ENCODE results near the gene LAMP1.

The LAMP1 gene

DNA sequence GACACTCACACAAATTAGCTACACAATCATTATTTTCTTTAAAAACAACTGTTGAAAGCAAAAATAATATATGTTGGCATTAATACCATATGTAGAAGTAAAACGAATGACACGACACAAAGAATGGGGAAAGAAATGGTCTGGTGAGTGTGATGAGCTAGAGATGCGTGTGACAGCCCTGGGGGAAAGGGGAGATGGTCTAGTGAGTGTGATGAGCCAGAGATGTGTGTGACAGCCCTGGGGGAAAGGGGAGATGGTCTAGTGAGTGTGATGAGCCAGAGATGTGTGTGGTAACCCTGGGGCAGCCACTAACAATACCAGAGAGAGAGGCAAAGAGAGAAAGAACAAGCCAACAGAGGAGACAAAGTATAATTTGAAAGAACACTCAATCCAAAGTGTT, 22.3 kb upstream of the LAMP1 start:
- Histone ChIP-seq H3K4me3 (ENCODE audit: low read depth in 1 of 2, low read length in 1 of 2) (no peak overlapping the region), H3K36me3 (no peaks in the 10 kb centered on the region), H3K27me3 (peaks cover 52% of the 10 kb centered on the region), H3K27ac (no peak overlapping the region), H3K4me1 (ENCODE audit: control insufficient read depth in 1 of 2, insufficient read depth in 1 of 2, low read depth in 1 of 2, low read length in 1 of 2) (peaks cover 31 to 32% of the 10 kb centered on the region in 2 experiments), H3K9me3 (no peaks in the 10 kb centered on the region)
- TF ChIP-seq, protein P1, sequence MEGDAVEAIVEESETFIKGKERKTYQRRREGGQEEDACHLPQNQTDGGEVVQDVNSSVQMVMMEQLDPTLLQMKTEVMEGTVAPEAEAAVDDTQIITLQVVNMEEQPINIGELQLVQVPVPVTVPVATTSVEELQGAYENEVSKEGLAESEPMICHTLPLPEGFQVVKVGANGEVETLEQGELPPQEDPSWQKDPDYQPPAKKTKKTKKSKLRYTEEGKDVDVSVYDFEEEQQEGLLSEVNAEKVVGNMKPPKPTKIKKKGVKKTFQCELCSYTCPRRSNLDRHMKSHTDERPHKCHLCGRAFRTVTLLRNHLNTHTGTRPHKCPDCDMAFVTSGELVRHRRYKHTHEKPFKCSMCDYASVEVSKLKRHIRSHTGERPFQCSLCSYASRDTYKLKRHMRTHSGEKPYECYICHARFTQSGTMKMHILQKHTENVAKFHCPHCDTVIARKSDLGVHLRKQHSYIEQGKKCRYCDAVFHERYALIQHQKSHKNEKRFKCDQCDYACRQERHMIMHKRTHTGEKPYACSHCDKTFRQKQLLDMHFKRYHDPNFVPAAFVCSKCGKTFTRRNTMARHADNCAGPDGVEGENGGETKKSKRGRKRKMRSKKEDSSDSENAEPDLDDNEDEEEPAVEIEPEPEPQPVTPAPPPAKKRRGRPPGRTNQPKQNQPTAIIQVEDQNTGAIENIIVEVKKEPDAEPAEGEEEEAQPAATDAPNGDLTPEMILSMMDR (IDR thresholded peaks at IDR 0.05): no peak

DNA sequence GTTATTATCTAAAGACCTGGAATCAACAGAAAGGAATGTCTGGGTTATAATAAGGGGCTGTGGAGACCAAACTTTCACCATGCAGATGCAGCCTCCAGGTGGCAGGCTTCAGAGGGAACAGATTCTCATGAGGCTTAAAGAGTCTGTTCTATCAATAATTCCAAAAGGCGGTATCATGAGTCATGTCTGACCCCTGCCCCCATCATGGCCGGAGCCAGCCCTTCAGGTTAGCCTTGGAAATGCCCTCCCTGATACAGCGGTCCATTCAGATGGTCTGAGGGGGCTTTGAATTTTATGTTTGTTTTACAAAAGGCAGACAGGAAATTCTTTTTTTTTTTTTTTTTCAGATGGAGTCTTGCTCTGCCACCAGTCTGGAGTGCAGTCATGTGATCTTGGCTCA, 21.7 kb upstream of the LAMP1 start:
- Histone ChIP-seq H3K4me1 (ENCODE audit: control insufficient read depth in 1 of 2, insufficient read depth in 1 of 2, low read depth in 1 of 2, low read length in 1 of 2) (peaks cover 31 to 32% of the 10 kb centered on the region in 2 experiments), H3K27ac (no peak overlapping the region), H3K9me3 (no peaks in the 10 kb centered on the region), H3K4me3 (ENCODE audit: low read depth in 1 of 2, low read length in 1 of 2) (no peak overlapping the region), H3K27me3 (peaks cover 58% of the 10 kb centered on the region), H3K36me3 (no peaks in the 10 kb centered on the region)
- TF ChIP-seq, protein P1 (IDR thresholded peaks at IDR 0.05): no peak

- no peaks in the 10 kb centered on the region for H3K36me3 ChIP-seq
- TF ChIP-seq, protein P1 (IDR thresholded peaks at IDR 0.05): no peak
- H3K9me3 ChIP-seq: no peaks in the 10 kb centered on the region
- H3K4me3 ChIP-seq (ENCODE audit: low read depth in 1 of 2, low read length in 1 of 2): no peak overlapping the region
- peaks cover 11 to 13% of the 10 kb centered on the region in 2 experiments for H3K4me1 ChIP-seq (ENCODE audit: control insufficient read depth in 1 of 2, insufficient read depth in 1 of 2, low read depth in 1 of 2, low read length in 1 of 2)
- H3K27ac ChIP-seq: no peak overlapping the region
- H3K27me3 ChIP-seq: peaks cover 69% of the 10 kb centered on the region
Observed at GRCh38 chr13:113280126-113280525, 16.9 kb upstream of the LAMP1 start.

DNA sequence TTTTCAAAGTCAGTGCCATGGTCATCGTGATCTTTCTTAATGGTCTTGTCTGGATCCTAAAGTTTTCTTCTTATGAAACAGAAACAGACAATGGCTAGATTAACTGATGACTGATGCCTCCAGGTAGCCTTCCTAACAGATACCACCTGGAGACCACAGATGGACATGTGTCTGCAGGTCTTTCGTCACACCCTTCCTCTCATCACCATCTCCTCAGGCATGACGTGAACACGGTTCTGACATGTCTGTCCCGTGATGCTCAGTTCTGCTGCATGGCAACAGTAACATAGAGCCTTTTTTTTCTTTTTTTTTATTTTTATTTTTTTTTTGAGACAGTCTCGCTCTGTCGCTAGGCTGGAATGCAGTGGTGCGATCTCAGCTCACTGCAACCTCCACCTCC, 13.1 kb upstream of the LAMP1 start:
- H3K9me3 ChIP-seq: no peaks in the 10 kb centered on the region
- no peak overlapping the region for H3K4me3 ChIP-seq (ENCODE audit: low read depth in 1 of 2, low read length in 1 of 2)
- TF ChIP-seq, protein P1 (IDR thresholded peaks at IDR 0.05): no peak
- no peaks in the 10 kb centered on the region for H3K36me3 ChIP-seq
- no peaks in the 10 kb centered on the region for H3K4me1 ChIP-seq (ENCODE audit: control insufficient read depth in 1 of 2, insufficient read depth in 1 of 2, low read depth in 1 of 2, low read length in 1 of 2)
- H3K27ac ChIP-seq: no peak overlapping the region
- H3K27me3 ChIP-seq: peaks cover 58% of the 10 kb centered on the region

DNA sequence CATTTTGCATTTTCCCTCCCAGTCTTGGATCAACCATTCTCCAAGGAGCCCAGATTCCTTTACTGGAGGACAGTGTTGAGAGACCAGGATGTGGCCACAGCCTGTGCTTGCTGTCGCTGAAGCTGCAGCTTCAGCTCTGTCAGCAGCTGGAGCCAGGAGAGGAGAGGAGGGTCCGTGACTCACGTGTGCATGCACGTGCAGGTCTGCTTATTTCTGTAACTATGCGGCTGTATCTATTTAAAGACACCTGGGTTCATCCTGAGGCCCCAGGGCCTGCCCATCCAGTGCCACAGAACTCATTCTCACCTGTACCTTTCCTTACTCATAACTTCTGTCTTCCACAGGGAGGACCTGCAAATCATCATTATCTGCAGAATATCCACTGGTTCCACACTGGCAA, 8.2 kb upstream of the LAMP1 start:
- TF ChIP-seq, protein P1 (IDR thresholded peaks at IDR 0.05): no peak
- peaks cover 9% of the 10 kb centered on the region in 2 experiments for H3K4me1 ChIP-seq (ENCODE audit: control insufficient read depth in 1 of 2, insufficient read depth in 1 of 2, low read depth in 1 of 2, low read length in 1 of 2)
- H3K4me3 ChIP-seq (ENCODE audit: low read depth in 1 of 2, low read length in 1 of 2): no peak overlapping the region
- no peaks in the 10 kb centered on the region for H3K36me3 ChIP-seq
- peaks cover 73% of the 10 kb centered on the region for H3K27me3 ChIP-seq
- H3K9me3 ChIP-seq: no peaks in the 10 kb centered on the region
- H3K27ac ChIP-seq: no peak overlapping the region

- Histone ChIP-seq H3K27me3 (peaks cover 69% of the 10 kb centered on the region), H3K4me1 (ENCODE audit: control insufficient read depth in 1 of 2, insufficient read depth in 1 of 2, low read depth in 1 of 2, low read length in 1 of 2) (peaks cover 14 to 15% of the 10 kb centered on the region in 2 experiments), H3K4me3 (ENCODE audit: low read depth in 1 of 2, low read length in 1 of 2) (no peak overlapping the region), H3K27ac (no peak overlapping the region), H3K9me3 (no peaks in the 10 kb centered on the region), H3K36me3 (no peaks in the 10 kb centered on the region)
- TF ChIP-seq, protein P1 (IDR thresholded peaks at IDR 0.05): no peak
Observed at GRCh38 chr13:113291129-113291528, 5.9 kb upstream of the LAMP1 start.
